ENCODE data around the gene PPM1H. TPM values are rescaled to one million over a fixed set of nuclear protein-coding genes. Genes with fewer than 3 reads are reported as not detected.

Gene PPM1H
- total and polyA plus RNA-seq, 10 of the 15 experiments (the other 5 are each of a cell fraction or from before 2014, with no cell fraction given) = 0.11 to 0.83 (median 0.49) TPM

DNA sequence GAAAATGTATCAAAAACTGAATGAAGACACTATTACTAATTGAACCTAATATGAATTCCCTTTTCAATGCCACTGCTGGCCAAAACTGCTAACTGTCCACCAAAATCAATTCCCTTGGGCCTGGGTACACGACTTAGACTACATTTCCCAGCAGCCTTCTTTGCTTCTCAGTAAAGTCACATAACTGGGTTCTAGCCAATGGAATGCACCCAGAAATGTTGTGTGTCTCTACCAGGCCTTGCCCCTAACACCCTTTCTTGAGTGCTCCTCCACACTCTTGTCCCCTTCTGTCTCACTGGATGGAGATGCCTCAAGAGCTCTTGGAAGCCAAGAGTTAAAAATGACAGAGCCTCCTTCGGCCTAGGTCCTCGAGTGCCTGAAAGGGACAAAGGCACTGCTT, 156.8 kb downstream of the PPM1H start:
- Histone ChIP-seq H3K4me1 (ENCODE audit: control insufficient read depth, insufficient read depth, low read length) (no peaks in the 10 kb centered on the region), H3K9ac (ENCODE audit: control insufficient read depth, insufficient read depth, low read length) (no peak overlapping the region), H3K79me2 (ENCODE audit: control insufficient read depth, insufficient read depth, low read length) (no peaks in the 10 kb centered on the region), H3K27me3 (replicated peaks in 1 of 2; ENCODE audit: control insufficient read depth in 2 of 2, insufficient read depth in 2 of 2, low read length in 1 of 2) (no peaks in the 10 kb centered on the region), H3K4me3 (no peak overlapping the region), H2AFZ (ENCODE audit: control insufficient read depth, low read depth, low read length) (no peak overlapping the region), H3K9me3 (replicated peaks; ENCODE audit: control insufficient read depth, insufficient read depth, low read length) (no peaks in the 10 kb centered on the region), H4K20me1 (ENCODE audit: control insufficient read depth, insufficient read depth) (no peaks in the 10 kb centered on the region), H3K36me3 (ENCODE audit: control insufficient read depth in 2 of 2, insufficient read depth in 2 of 2, low read length in 1 of 2) (no peaks in the 10 kb centered on the region), H3K27ac (ENCODE audit: control insufficient read depth, insufficient read depth) (no peak overlapping the region), H3K4me2 (ENCODE audit: control insufficient read depth, insufficient read depth) (no peak overlapping the region)
- DNase-seq (ENCODE audit: low read depth, low spot score) = no peak
- ATAC-seq = no peak
- intact Hi-C loops (cut with micrococcal nuclease; ENCODE audit: unreplicated experiment) (no loop called here), in situ Hi-C loops (cut with MboI) (no loop called here)
- 66% methylated on average over 3 of the region's 3 CpGs for WGBS (ENCODE audit: insufficient coverage, insufficient replicate concordance, low lambda C conversion rate, missing lambda C conversion rate)
- ChIA-PET POLR2A (interaction anchor here (0.9 kb wide), 1 partner anchor 15 kb away, joined by 3 read pairs; no protein-coding TSS in a partner anchor), SMC1A (ENCODE audit: uncharacterized antibody, unreplicated experiment) (interaction anchor here (1.3 to 2.8 kb wide), 3 partner anchors 10 to 88 kb away, joined by 3 to 9 read pairs (median 3); no protein-coding TSS in a partner anchor), CTCF (interaction anchor here (8.0 kb wide), 1 partner anchor 18 kb away, joined by 79 read pairs; no protein-coding TSS in a partner anchor), RAD21 (ENCODE audit: unreplicated experiment) (no interaction called here)
- FAIRE-seq = no peak
- TF ChIP-seq SP1 (IDR thresholded peaks at IDR 0.05; ENCODE audit: low read depth, low read length) = no peak
- TF ChIP-seq SMAD1 (IDR thresholded peaks at IDR 0.05; ENCODE audit: low read depth, partially characterized antibody) = no peak
- TF ChIP-seq MYC (IDR thresholded peaks at IDR 0.05; ENCODE audit: insufficient read depth, insufficient read length, insufficient replicate concordance, low read length, severe bottlenecking) = no peak
- no peak for TF ChIP-seq ZNF207 (IDR thresholded peaks at IDR 0.05; ENCODE audit: borderline replicate concordance)
- TF ChIP-seq, protein P1, sequence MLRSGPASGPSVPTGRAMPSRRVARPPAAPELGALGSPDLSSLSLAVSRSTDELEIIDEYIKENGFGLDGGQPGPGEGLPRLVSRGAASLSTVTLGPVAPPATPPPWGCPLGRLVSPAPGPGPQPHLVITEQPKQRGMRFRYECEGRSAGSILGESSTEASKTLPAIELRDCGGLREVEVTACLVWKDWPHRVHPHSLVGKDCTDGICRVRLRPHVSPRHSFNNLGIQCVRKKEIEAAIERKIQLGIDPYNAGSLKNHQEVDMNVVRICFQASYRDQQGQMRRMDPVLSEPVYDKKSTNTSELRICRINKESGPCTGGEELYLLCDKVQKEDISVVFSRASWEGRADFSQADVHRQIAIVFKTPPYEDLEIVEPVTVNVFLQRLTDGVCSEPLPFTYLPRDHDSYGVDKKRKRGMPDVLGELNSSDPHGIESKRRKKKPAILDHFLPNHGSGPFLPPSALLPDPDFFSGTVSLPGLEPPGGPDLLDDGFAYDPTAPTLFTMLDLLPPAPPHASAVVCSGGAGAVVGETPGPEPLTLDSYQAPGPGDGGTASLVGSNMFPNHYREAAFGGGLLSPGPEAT (IDR thresholded peaks at IDR 0.05; ENCODE audit: low read depth) = no peak
- TF ChIP-seq, protein P2, sequence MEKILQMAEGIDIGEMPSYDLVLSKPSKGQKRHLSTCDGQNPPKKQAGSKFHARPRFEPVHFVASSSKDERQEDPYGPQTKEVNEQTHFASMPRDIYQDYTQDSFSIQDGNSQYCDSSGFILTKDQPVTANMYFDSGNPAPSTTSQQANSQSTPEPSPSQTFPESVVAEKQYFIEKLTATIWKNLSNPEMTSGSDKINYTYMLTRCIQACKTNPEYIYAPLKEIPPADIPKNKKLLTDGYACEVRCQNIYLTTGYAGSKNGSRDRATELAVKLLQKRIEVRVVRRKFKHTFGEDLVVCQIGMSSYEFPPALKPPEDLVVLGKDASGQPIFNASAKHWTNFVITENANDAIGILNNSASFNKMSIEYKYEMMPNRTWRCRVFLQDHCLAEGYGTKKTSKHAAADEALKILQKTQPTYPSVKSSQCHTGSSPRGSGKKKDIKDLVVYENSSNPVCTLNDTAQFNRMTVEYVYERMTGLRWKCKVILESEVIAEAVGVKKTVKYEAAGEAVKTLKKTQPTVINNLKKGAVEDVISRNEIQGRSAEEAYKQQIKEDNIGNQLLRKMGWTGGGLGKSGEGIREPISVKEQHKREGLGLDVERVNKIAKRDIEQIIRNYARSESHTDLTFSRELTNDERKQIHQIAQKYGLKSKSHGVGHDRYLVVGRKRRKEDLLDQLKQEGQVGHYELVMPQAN (conservative IDR thresholded peaks at IDR 0.05) = no peak
- TF ChIP-seq SPI1 (IDR thresholded peaks at IDR 0.05; ENCODE audit: borderline replicate concordance, insufficient read depth, low read depth, low read length) = no peak
- TF ChIP-seq GATAD2B (conservative IDR thresholded peaks at IDR 0.05; ENCODE audit: low read depth) = no peak
- no peak for TF ChIP-seq SREBF1 (IDR thresholded peaks at IDR 0.05; ENCODE audit: low read length)
- BruUV-seq (replicated peaks) = no TSS peak

All from GM12878 (cell line).